Keratinocyte (primary cell): Measurements from ENCODE around the gene ARL6.

Experiments
- CTCF ChIP-seq, 3 experiments: IDR thresholded peaks in 1 of 3; conservative IDR thresholded peaks in 1 of 3; optimal IDR thresholded peaks in 1 of 3; 2 replicates in 2 of 3; 3 replicates in 1 of 3; pipeline versions ENCODE3 to v1.5.1; 2011; ENCODE audit warnings: low read length in 3 of 3, mild to moderate bottlenecking in 3 of 3, moderate library complexity in 2 of 3, control low read depth in 1 of 3, inconsistent platforms in 1 of 3; ENCODE audit not compliant: insufficient read depth in 2 of 3; ENCODE audit errors: extremely low read depth in 1 of 3
- EZH2 ChIP-seq: IDR thresholded peaks from one replicate; pipeline ENCODE4 v1.6.1; 2012; ENCODE audit warnings: inconsistent platforms, mild to moderate bottlenecking, low read length, moderate library complexity

GRCh38 chr3:97738761-97739160 lies 25.8 kb upstream of the ARL6 start:
- TF ChIP-seq CTCF (optimal IDR thresholded peaks at IDR 0.05 in 1 of 3, IDR thresholded peaks at IDR 0.05 in 1 of 3, conservative IDR thresholded peaks at IDR 0.05 in 1 of 3; ENCODE audit: extremely low read depth in 1 of 3, insufficient read depth in 2 of 3, low read length in 3 of 3) (no peak), EZH2 (no peak)
